GM12892 (cell line): ENCODE measurements around the gene NLRC5.
"Not testable (repeated sequence)": the region's sequence is repeated elsewhere in the genome, so short reads cannot be mapped to it uniquely, and the experiment has no call there.

Source experiments
- DNase-seq: peaks from one replicate; pipeline ENCODE4 v3.0.0; 2011; ENCODE audit not compliant: insufficient read length
- FAIRE-seq: peaks from 2 replicates; lab custom pipeline; 2011; peaks lifted over from hg19 to GRCh38; lab: Jason Lieb, UNC
- POLR2A ChIP-seq: IDR thresholded peaks from 2 replicates; pipeline ENCODE4 v1.6.1; 2011; ENCODE audit warnings: low read depth, low read length, control low read depth
- POLR2AphosphoS5 ChIP-seq: IDR thresholded peaks from 2 replicates; pipeline ENCODE4 v1.6.1; 2011; ENCODE audit warnings: low read depth, low read length, control low read depth
- TAF1 ChIP-seq: IDR thresholded peaks from 2 replicates; pipeline ENCODE4 v1.6.1; 2011; ENCODE audit warnings: low read depth, mild to moderate bottlenecking, control low read depth, low read length, borderline replicate concordance

NLRC5 gene

DNA sequence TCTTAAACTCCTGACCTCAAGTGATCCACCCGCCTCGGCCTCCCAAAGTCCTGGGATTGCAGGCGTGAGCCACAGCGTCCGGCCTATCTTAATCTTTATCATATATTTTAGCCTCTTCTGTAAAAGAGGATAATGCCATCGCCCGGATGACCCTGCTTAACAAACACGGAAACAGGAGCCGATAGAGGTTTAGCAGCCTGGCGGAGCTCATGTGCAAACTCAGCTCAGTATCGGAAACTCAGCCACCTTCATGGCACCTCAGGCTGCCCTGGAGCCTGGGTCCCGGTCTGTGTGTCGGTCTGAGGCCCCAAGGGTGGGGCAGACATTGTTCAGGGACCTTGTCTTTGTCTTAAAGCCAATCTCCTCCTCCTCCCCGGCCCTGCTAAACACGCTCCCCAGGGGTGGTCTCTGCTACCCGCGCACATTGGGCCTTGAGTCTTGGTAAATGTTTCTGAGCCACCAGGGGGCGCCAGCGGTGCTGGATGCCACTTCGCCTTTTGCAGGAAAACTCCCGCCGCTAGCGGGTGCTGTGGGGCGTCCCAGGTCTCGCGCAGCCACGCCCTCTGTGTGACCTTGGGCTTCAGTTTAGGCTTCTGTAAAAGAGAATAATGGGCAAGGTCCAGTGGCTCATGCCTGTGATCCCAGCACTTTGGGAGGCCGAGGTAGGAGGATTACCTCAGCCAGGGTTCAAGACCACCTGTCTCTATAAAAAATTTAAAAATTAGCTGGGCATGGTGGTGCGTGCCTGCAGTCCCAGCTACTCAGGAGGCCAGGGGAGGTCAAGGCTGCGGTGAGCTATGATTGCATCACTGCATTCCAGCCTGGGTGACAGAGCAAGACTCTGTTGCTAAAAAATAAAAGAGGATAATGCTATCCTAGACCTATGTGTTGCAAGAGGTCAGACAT lies 24.9 kb upstream of the NLRC5 start:
- FAIRE-seq: peak; percentile 82
- TF ChIP-seq POLR2A: no peak
- TF ChIP-seq POLR2AphosphoS5: no peak
- TF ChIP-seq TAF1: no peak
- peak; percentile 79 for DNase-seq

DNA sequence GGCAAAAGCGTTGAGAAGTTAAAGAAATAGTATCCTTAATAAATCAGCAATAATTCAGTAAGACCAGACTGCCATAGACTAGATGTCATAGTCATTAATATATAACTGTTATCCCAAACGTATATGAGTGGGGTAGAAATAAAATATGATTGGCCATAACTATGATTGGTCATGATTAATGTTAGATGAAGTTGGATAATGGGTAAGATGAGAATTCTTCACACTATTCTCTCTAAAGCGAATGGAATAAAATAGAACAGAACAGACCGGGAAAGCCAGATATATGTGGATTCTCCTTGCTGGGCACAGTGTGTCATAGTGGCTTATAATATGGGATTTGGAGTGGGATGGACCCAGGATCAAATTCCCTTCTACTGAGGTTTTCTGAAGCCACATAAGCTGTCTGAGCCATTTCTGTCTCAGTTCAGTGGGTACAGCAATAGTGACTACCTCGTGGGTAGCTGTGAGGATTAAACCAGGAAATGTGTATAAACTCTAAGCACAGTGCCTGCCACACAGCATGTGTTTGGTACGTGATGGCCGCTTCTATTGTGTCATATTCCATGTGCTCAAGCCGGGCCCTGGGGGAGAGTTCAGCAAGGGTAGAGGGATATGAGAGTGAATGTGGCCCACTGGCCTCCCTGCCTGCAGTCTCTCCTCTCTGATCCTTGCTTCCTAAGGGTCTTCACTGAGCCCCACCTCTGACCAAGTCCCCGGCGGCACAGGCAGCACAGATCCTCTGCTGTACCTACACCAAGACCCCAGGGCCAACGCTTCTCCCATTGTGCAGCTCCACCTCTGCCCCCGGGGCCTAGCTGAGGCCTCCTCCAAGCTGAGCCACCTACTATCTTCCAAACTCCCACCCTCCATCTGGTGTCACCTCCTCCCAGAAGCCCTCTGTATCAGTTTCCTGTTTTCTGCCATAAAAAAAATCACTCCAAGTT lies 23.9 kb upstream of the NLRC5 start:
- TF ChIP-seq POLR2AphosphoS5 (no peak), TAF1 (no peak), POLR2A (no peak)
- DNase-seq: no peak
- FAIRE-seq: no peak

DNA sequence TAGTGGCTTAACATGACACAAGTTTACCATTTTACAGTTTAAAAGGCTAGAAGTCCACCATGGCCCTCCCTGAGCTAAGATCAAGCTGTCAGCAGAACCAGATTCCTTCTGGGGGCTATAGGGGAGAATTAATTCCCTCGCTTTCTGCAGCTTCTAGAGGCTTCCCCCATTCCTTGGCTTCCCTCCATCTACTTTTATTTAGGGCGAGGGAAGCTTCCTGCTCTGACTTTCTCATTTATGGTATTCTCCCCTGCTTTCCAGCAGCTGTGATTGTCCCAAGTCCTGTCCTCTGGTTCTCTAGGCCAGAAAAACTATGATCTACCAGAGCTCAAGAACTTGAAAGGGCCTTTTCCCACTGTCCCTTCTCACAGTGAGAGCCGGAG lies 23.3 kb upstream of the NLRC5 start:
- no peak for FAIRE-seq
- no peak for TF ChIP-seq POLR2AphosphoS5
- TF ChIP-seq TAF1: no peak
- no peak for DNase-seq

DNA sequence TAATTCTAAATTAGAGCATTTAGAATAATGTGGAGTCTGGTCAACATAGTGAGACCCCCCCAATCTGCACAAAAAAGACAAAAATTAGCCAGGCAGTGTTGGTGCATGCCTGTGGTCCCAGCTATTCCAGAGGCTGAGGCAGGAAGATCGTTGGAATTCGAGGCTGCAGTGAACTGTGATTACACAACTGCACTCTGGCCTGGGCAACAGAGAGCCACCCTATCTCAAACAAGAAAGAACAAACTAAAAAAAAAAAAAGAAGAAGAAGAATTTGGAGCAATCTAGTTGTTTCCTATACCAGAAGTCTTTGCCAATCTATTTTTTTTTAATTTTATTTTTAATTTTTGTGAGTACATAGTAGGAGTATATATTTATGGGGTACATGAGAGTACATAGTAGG lies 21.6 kb upstream of the NLRC5 start:
- FAIRE-seq (no peak), DNase-seq (no peak)
- no peak for TF ChIP-seq POLR2A
- TF ChIP-seq POLR2AphosphoS5: no peak
- no peak for TF ChIP-seq TAF1

DNA sequence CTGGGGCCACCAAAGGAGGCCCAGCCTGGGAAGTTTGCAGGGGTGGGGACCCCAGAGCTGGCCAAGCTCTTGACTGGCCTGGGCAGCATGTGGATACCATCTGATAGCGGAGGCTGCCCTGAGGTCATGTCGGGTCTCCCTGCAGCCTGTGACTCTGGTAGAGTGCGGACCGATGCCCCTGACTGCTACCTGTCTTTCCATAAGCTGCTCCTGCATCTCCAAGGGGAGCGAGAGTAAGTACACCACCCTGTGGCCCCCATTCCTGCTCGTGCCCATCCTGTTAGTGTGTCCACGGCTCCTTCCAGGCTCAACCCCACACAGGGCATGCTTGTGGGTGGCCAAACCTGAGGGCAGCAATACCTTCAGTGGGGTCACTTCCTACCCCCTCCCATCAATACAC lies 19.6 kb upstream of the NLRC5 start:
- DNase-seq: no peak
- TF ChIP-seq TAF1: no peak
- FAIRE-seq: no peak

DNA sequence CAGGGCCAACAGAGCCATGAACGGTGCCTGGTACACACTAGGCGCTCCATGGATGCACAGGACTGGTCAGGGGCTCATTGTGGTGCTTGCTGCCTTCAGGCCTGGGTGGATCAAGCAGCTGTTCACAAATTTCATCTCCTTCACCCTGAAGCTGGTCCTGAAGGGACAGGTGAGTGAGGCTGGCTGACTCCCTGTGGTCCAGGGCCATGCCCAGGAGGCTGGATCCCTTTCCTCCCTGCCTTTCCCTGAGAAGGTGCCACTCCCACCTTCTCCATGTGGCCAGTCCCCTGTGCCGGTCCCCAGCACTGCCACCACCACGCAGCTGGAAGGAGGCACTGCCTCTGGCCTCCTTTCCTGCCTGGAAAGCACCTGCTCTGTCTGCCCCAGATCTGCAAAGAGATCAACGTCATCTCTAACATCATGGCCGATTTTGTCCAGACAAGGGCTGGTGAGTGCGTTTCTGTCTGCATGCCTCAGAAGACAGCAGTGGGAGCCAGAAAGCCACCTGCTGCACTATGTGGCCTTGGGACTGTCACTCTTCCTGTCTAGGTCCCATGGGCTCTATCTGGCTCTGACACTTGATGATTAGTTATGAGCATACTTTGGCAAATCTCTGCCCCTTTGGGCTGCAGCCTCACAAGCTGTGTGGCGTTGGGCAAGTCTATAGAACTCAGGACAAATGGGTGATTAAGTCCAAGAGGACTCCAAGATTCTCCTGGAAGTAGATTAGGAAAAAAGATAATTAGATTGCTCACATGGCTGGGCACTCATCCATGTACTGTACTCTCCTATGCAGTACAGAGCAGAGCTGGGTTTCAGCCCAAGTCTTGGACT lies 18.2 kb upstream of the NLRC5 start:
- TF ChIP-seq TAF1 (peak; percentile 59; the same call in 1 of the 2 replicates), POLR2A (peak; percentile 57; the same call in 1 of the 2 replicates), POLR2AphosphoS5 (peak; percentile 65)
- DNase-seq (no peak), FAIRE-seq (peak; percentile 96)

DNA sequence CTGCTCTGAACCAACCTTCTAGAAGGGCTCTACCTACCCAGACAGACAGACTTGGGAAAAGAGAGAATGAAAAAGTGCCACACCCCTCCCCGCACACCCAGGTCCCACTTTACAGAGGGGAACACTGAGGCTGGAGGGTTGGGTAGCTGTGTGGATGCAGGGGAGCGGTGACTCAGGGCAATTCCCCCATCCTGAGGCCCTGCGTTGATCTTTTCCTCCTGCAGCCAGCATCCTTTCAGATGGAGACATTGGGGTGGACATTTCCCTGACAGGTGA lies 17.7 kb upstream of the NLRC5 start:
- DNase-seq: no peak
- TF ChIP-seq POLR2A: no peak
- no peak for TF ChIP-seq POLR2AphosphoS5
- TF ChIP-seq TAF1: no peak
- no peak for FAIRE-seq

DNA sequence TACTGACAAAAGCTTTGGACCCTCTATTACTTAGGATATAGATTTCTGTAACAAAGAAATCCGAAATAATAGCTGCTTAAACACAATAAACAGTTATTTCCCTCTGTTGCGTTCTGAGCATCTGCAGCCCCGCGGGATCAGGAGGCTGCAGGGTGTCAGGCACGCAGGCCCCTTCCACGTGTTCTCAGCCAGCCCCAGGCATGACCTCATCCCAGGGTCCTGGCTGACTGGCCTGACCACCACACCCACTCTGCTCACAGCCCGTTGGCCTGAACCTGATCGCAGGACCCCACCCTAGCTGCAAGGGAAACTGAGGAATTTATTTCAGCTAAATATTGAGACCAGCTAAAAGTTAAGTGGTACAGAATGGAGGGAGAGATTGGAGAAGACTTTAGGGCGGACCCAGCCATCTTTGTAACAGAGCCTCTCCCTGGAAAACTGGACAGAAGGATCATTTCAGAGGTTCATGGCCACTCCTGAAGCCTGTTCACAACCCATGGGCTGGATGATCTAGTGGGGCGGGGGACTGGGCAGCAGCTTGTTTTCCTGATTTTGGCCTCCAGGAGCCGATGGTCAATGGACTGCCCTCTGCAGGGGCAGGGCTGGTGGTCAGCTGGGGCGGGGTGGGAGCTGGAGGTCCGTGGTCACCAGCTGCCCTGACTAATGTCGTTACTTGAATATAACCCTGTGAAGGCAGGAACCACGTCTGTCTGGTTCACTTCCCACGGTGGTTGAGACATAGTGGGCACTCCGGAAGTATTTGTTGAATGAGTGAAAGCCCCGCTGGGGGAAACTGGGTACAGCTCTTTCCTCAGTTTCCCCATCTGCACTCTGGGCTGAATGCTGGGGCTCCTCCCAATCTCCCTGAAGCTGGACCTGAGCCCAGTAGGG lies 16.7 kb upstream of the NLRC5 start:
- TF ChIP-seq TAF1: no peak
- no peak for TF ChIP-seq POLR2AphosphoS5
- TF ChIP-seq POLR2A: no peak
- FAIRE-seq (peak; percentile 71), DNase-seq (no peak)

DNA sequence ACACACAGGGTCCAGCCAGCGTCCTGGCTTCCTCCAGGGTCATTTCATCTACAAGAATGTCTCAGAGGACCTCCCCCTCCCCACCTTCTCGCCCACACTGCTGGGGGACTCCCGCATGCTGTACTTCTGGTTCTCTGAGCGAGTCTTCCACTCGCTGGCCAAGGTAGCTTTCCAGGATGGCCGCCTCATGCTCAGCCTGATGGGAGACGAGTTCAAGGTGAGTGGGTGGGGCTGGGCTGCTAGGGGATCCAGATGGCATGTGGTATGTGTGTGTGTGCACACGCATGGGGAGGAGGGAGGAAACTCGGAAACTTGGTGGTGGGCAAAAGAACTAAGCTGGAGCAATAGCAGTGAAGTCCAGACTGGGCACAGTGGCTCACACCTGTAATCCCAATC lies 16.1 kb upstream of the NLRC5 start:
- no peak for FAIRE-seq
- no peak for DNase-seq

DNA sequence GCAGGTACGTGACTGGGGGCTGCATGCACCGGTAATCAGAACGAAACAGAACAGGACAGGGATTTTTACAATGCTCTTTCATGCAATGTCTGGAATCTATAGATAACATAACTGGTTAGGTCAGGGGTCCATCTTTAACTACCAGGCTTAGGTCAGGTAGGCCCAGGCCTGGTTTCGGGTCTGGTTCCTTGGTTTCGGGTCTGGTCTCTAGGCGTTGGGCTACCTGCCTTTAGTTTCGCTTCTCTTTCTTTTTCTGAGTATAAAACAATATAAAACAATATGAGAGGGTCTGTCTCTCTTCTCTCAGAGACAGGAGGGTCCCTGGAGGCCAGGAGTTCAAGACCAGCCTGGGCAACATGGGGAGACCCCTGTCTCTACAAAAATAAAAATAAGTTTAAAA lies 15.5 kb upstream of the NLRC5 start:
- FAIRE-seq: peak; percentile 73
- DNase-seq: not testable (repeated sequence)

More for the DNA sequence above, 16.1 kb upstream of the NLRC5 start:
- TF ChIP-seq POLR2A (no peak), POLR2AphosphoS5 (no peak), TAF1 (no peak)
